IMR-90 (cell line): ENCODE measurements around the gene SPAG9. TPM values are rescaled to one million over a fixed set of nuclear protein-coding genes. Genes with fewer than 3 reads are reported as not detected.

Experiments
- ATAC-seq: fragments of 200-7000 bp; cut with Tn5 transposase; 2 replicates; pipeline ENCODE4 v1.9.1; 2020; ENCODE audit warnings: low read depth, mild to moderate bottlenecking, moderate library complexity
- BruUV-seq: library from RNA; stranded (reverse); fragments of 400-500 nt; replicated peaks from 2 replicates; lab custom pipeline; 2021; lab: Mats Ljungman, UMichigan
- CTCF ChIA-PET: fragments of 300-600 bp; formaldehyde crosslinking; extraction: SDS; loops from one replicate; lab custom pipeline; 2021; ENCODE audit warnings: antibody characterized with exemption; lab: Yijun Ruan, JAX
- POLR2A ChIA-PET: fragments of 300-600 bp; sonication (Branson Sonifier 250); formaldehyde crosslinking; loops from one replicate; lab custom pipeline; 2022; ENCODE audit warnings: antibody characterized with exemption; ENCODE audit not compliant: unreplicated experiment; lab: Charles Lee
- DNase-seq: peaks from one replicate; pipeline ENCODE4 v3.0.0; 2013
- H2AFZ ChIP-seq: replicated peaks from 2 replicates; pipeline ENCODE3; 2013; ENCODE audit warnings: low read length, mild to moderate bottlenecking; ENCODE audit not compliant: poor library complexity
- H2AK5ac ChIP-seq: 2 replicates; pipeline ENCODE4 v1.6.1; 2013; ENCODE audit warnings: low read depth, low read length, inconsistent platforms
- H2AK9ac ChIP-seq: replicated peaks from 2 replicates; pipeline ENCODE3; 2013; ENCODE audit warnings: mild to moderate bottlenecking, low read depth, low read length, moderate library complexity; ENCODE audit not compliant: poor library complexity
- H2BK120ac ChIP-seq: 2 replicates; pipeline ENCODE4 v1.6.1; 2013; ENCODE audit warnings: low read depth, low read length, inconsistent platforms
- H2BK15ac ChIP-seq: 3 replicates; pipeline ENCODE4 v1.6.1; 2013; ENCODE audit warnings: low read depth, low read length, inconsistent platforms
- H2BK20ac ChIP-seq: 2 replicates; pipeline ENCODE4 v1.6.1; 2013; ENCODE audit warnings: low read depth, mild to moderate bottlenecking, inconsistent platforms, low read length, moderate library complexity
- H2BK5ac ChIP-seq: 2 replicates; pipeline ENCODE4 v1.6.1; 2013; ENCODE audit warnings: mild to moderate bottlenecking, low read depth, low read length, inconsistent platforms; ENCODE audit not compliant: poor library complexity, severe bottlenecking
- H3K14ac ChIP-seq: replicated peaks from 2 replicates; pipeline ENCODE4 v1.6.1; 2013; ENCODE audit warnings: low read depth, low read length, inconsistent platforms
- H3K18ac ChIP-seq: 2 replicates; pipeline ENCODE4 v1.6.1; 2013; ENCODE audit warnings: low read depth, low read length, control low read depth
- H3K23ac ChIP-seq: 2 replicates; pipeline ENCODE4 v1.6.1; 2013; ENCODE audit warnings: low read depth, low read length, inconsistent platforms
- H3K27ac ChIP-seq: 2 replicates; pipeline ENCODE4 v1.5.1; 2013; ENCODE audit warnings: mild to moderate bottlenecking, control low read depth, low read length; ENCODE audit not compliant: insufficient read depth
- H3K27me3 ChIP-seq: 2 replicates; pipeline ENCODE4 v1.6.1; 2013; ENCODE audit warnings: low read length; ENCODE audit not compliant: control insufficient read depth, insufficient read depth
- H3K36me3 ChIP-seq: 2 replicates; pipeline ENCODE4 v1.6.1; 2013; ENCODE audit warnings: low read length, mixed read lengths; ENCODE audit not compliant: control insufficient read depth, insufficient read depth
- H3K4ac ChIP-seq: 2 replicates; pipeline ENCODE4 v1.6.1; 2013; ENCODE audit warnings: low read depth, low read length, inconsistent platforms
- H3K4me1 ChIP-seq: 2 replicates; pipeline ENCODE4 v1.6.1; 2013; ENCODE audit warnings: low read length, mixed read lengths; ENCODE audit not compliant: control insufficient read depth, insufficient read depth
- H3K4me2 ChIP-seq: 2 replicates; pipeline ENCODE4 v1.6.1; 2013; ENCODE audit warnings: low read depth, mild to moderate bottlenecking, control low read depth, low read length, moderate library complexity
- H3K4me3 ChIP-seq: 2 replicates; pipeline ENCODE4 v1.5.1; 2013; ENCODE audit warnings: low read depth, mild to moderate bottlenecking, control low read depth, low read length, moderate library complexity; ENCODE audit not compliant: insufficient read depth
- H3K56ac ChIP-seq: 2 replicates; pipeline ENCODE4 v1.6.1; 2013; ENCODE audit warnings: low read length, inconsistent platforms; ENCODE audit not compliant: insufficient read depth; ENCODE audit errors: extremely low read depth
- H3K79me1 ChIP-seq, 2 experiments: 2 replicates each; pipeline ENCODE4 v1.6.1; 2013; ENCODE audit warnings: low read length in 2 of 2, inconsistent platforms in 1 of 2, low read depth in 1 of 2
- H3K9ac ChIP-seq: 2 replicates; pipeline ENCODE4 v1.6.1; 2013; ENCODE audit warnings: low read depth, low read length, control low read depth
- H3K9me1 ChIP-seq: 2 replicates; pipeline ENCODE4 v1.6.1; 2013; ENCODE audit warnings: low read length, inconsistent platforms; ENCODE audit not compliant: insufficient read depth
- H3K9me3 ChIP-seq: 2 replicates; pipeline ENCODE4 v1.6.1; 2013; ENCODE audit warnings: low read length; ENCODE audit not compliant: control insufficient read depth, insufficient read depth
- H4K20me1 ChIP-seq: 2 replicates; pipeline ENCODE4 v1.6.1; 2013; ENCODE audit warnings: low read length, inconsistent platforms; ENCODE audit not compliant: insufficient read depth
- H4K5ac ChIP-seq: 2 replicates; pipeline ENCODE4 v1.6.1; 2013; ENCODE audit warnings: mild to moderate bottlenecking, low read depth, low read length, control low read depth
- H4K8ac ChIP-seq, 2 experiments: 2 replicates each; pipeline ENCODE4 v1.6.1; 2013; ENCODE audit warnings: low read depth in 2 of 2, low read length in 2 of 2, control low read depth in 1 of 2, inconsistent platforms in 1 of 2
- H4K91ac ChIP-seq: 2 replicates; pipeline ENCODE4 v1.6.1; 2013; ENCODE audit warnings: low read depth, low read length, inconsistent platforms; ENCODE audit not compliant: insufficient read depth
- CTCF ChIP-seq: conservative IDR thresholded peaks from 2 replicates; pipeline ENCODE4 v1.5.1; 2012; ENCODE audit warnings: mild to moderate bottlenecking, low read depth, low read length, improper control_type of control experiment
- MAFK ChIP-seq: IDR thresholded peaks from 2 replicates; pipeline ENCODE4 v1.6.1; 2012; ENCODE audit warnings: low read depth, low read length, improper control_type of control experiment
- MAZ ChIP-seq: IDR thresholded peaks from 2 replicates; pipeline ENCODE4 v1.6.1; 2012; ENCODE audit warnings: low read depth, mild to moderate bottlenecking, low read length, improper control_type of control experiment, moderate library complexity, borderline replicate concordance
- MXI1 ChIP-seq: IDR thresholded peaks from 2 replicates; pipeline ENCODE4 v1.6.1; 2012; ENCODE audit warnings: low read depth, mild to moderate bottlenecking, low read length, moderate library complexity, borderline replicate concordance
- NFE2L2 ChIP-seq: fragments of 150-350 bp; IDR thresholded peaks from 2 replicates; pipeline ENCODE4 v1.6.1; 2016; ENCODE audit warnings: low read depth, mild to moderate bottlenecking, low read length
- POLR2A ChIP-seq: IDR thresholded peaks from 2 replicates; pipeline ENCODE4 v1.6.1; 2012; ENCODE audit warnings: mild to moderate bottlenecking, low read depth, low read length
- RAD21 ChIP-seq: IDR thresholded peaks from 2 replicates; pipeline ENCODE4 v1.6.1; 2012; ENCODE audit warnings: low read length, improper control_type of control experiment
- RFX5 ChIP-seq: IDR thresholded peaks from 2 replicates; pipeline ENCODE4 v1.8.0; 2012; ENCODE audit warnings: low read depth, mild to moderate bottlenecking, low read length, moderate library complexity
- SMC3 ChIP-seq: fragments of 150-350 bp; IDR thresholded peaks from 2 replicates; pipeline ENCODE4 v1.6.1; 2016; ENCODE audit warnings: low read depth, mild to moderate bottlenecking, antibody characterized with exemption, low read length, moderate library complexity
- WGBS, 2 experiments: methylation state at CpG; one replicate each; pipeline versions ENCODE4 v1.1.5 to v1.1.7; 2013; ENCODE audit warnings: missing lambda C conversion rate in 2 of 2; ENCODE audit not compliant: insufficient read length in 1 of 2; ENCODE audit errors: extremely low coverage in 2 of 2; 5-methylcytosine and 5-hydroxymethylcytosine counted together
- dilution Hi-C: fragments of 300-500 bp; cut with HindIII; formaldehyde crosslinking; loops from one replicate; pipeline ENCODE4 v1.14.3; 2018; ENCODE audit warnings: low sequenced_read_pairs; ENCODE audit not compliant: unreplicated experiment
- in situ Hi-C: fragments of 300-500 bp; cut with MboI; formaldehyde crosslinking; loops from 3 replicates; pipeline ENCODE4 v1.14.3; 2019; ENCODE audit warnings: low sequenced_read_pairs, inconsistent platforms, mixed read lengths
- intact Hi-C: fragments of 100-400 bp; cut with micrococcal nuclease; formaldehyde crosslinking; loops from 2 replicates; pipeline ENCODE4 v1.10.0; 2022
- polyA plus RNA-seq, 3 experiments: library from polyadenylated mRNA; depleted of rRNA; stranded (reverse); fragments of >200 nt; gene quantifications; 2 replicates each; pipeline ENCODE4 v1.2.3, GENCODE V29; 2012; ENCODE audit warnings: low replicate concordance in 1 of 3
- total RNA-seq: library from RNA; depleted of rRNA; stranded (reverse); fragments of >200 nt; gene quantifications from 2 replicates; pipeline ENCODE4 v1.2.3, GENCODE V29; 2012
- TF ChIP-seq, protein P1 (sequence below): fragments of 150-350 bp; IDR thresholded peaks from 2 replicates; pipeline ENCODE4 v1.6.1; 2016; ENCODE audit warnings: low read depth, mild to moderate bottlenecking, low read length, moderate library complexity, borderline replicate concordance

Gene SPAG9
- total and polyA plus RNA-seq, 2 of the 4 experiments (the other 2 are of a cell fraction): 26.7 to 75.5 TPM

DNA sequence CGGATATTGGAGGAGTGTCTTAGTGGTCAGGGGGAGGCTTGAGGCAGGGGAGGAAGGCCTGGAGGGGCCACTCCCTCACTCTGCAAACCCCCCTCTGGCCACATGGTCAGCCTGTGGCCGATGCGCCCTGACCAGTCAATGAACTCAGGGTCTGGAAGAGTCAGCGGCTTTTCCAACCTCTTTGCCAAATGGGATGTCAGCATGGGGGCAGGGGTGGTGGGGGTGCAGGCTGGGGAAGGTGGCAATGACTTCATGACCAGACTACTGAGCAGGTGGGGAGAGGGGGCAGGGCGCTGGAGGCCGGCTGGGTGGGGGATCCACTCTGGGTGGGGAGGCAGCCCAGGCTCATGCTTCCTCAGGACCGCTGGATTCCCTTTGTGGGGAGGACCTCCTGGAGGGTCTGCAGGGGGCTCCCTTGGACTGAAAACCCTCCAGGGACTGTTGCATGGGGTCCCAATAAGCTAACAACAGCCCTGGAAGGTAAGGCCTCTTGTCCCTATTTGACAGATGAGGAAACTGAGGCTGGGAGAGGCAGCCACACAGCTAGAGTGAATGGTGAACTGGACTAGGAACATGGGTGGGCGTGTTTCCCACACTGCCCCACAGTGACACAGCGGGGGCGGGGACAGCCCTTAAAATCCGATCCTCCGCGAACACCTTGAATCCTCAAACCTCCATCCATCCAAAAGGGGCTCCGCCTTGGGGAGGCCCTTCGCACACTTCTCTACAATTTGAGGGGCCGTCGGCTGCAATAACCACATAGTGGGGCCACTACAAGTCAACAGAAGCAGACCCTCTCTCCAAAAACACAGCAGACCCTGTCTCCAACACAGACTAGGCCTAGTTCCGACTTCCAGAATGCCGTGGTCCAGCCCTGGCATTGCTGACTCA is 173.5 kb downstream of the SPAG9 start:
- no peak overlapping the region; the same call in 2 of the 3 replicates for H2BK15ac ChIP-seq
- dilution Hi-C loops (no loop called here), in situ Hi-C loops (no loop called here), intact Hi-C loops (no loop called here)
- peaks cover 0 to 10% of the 10 kb centered on the region in 2 experiments; a peak in 2 of 4 replicates for H3K79me1 ChIP-seq
- no peak overlapping the region for H3K56ac ChIP-seq
- no peak overlapping the region for H3K27ac ChIP-seq
- H3K4me3 ChIP-seq: no peak overlapping the region
- peaks cover 23% of the 10 kb centered on the region for H3K9me1 ChIP-seq
- BruUV-seq: no TSS peak
- H3K18ac ChIP-seq: no peak overlapping the region
- no peak for DNase-seq
- no peak overlapping the region for H2BK5ac ChIP-seq
- no peak overlapping the region for H3K4me2 ChIP-seq
- H3K9ac ChIP-seq: no peak overlapping the region
- H3K27me3 ChIP-seq: no peaks in the 10 kb centered on the region
- ATAC-seq: no peak
- TF ChIP-seq NFE2L2 (no peak), MAZ (no peak), RAD21 (no peak), MXI1 (no peak), RFX5 (no peak), SMC3 (no peak), POLR2A (no peak), MAFK (no peak), CTCF (no peak)
- TF ChIP-seq, protein P1, sequence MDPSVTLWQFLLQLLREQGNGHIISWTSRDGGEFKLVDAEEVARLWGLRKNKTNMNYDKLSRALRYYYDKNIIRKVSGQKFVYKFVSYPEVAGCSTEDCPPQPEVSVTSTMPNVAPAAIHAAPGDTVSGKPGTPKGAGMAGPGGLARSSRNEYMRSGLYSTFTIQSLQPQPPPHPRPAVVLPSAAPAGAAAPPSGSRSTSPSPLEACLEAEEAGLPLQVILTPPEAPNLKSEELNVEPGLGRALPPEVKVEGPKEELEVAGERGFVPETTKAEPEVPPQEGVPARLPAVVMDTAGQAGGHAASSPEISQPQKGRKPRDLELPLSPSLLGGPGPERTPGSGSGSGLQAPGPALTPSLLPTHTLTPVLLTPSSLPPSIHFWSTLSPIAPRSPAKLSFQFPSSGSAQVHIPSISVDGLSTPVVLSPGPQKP: no peak
- H3K23ac ChIP-seq: no peak overlapping the region
- H3K36me3 ChIP-seq: no peaks in the 10 kb centered on the region
- peak overlapping the region; percentile 66 for H2AK9ac ChIP-seq
- peak overlapping the region; percentile 78; the same call in 1 of the 2 replicates for H2AK5ac ChIP-seq
- no peaks in the 10 kb centered on the region for H4K20me1 ChIP-seq
- no peak overlapping the region for H2BK120ac ChIP-seq
- WGBS, 2 experiments: 87% methylated on average over 7 of the region's 19 CpGs; no CpG with 5 or more reads in 1 of the 2 experiments
- no peak overlapping the region for H3K4ac ChIP-seq
- no peak overlapping the region for H2AFZ ChIP-seq
- no peak overlapping the region for H4K91ac ChIP-seq
- H2BK20ac ChIP-seq: no peak overlapping the region
- no peaks in the 10 kb centered on the region for H3K9me3 ChIP-seq
- no peak overlapping the region for H4K8ac ChIP-seq
- H3K4me1 ChIP-seq: peaks cover 27% of the 10 kb centered on the region
- H3K14ac ChIP-seq: no peak overlapping the region
- H4K5ac ChIP-seq: no peak overlapping the region
- POLR2A ChIA-PET: interaction anchor here (1.8 kb wide), 1 partner anchor 81 kb away, joined by 21 read pairs; the partner anchor contains the start of gene TOB1
- CTCF ChIA-PET: interaction anchor here (1.1 to 3.0 kb wide), 2 partner anchors 84 to 95 kb away, joined by 3 to 17 read pairs; no protein-coding TSS in a partner anchor
